Fibroblast of skin of left biceps (primary cell): Measurements from ENCODE around the gene RIT2.
A peak's percentile ranks its signal among the peaks of the same experiment; 100 is the strongest.

Experiments
- DNase-seq, 2 experiments: peaks; one replicate each; pipeline ENCODE4 v3.0.0-alpha.2; 2013; ENCODE audit warnings: low read depth in 2 of 2

RIT2 gene

GRCh38 chr18:43081396-43081795 lies 34.1 kb downstream of the RIT2 start:
- DNase-seq = no peak

GRCh38 chr18:43080671-43081070 lies 34.8 kb downstream of the RIT2 start:
- DNase-seq = no peak

- DNase-seq = no peak
Measured at GRCh38 chr18:43079422-43079821, 36.1 kb downstream of the RIT2 start.

GRCh38 chr18:43078478-43079092 lies 36.9 kb downstream of the RIT2 start:
- no peak for DNase-seq

GRCh38 chr18:43077510-43078308 lies 37.8 kb downstream of the RIT2 start:
- no peak for DNase-seq

GRCh38 chr18:43073771-43074170 lies 41.7 kb downstream of the RIT2 start:
- DNase-seq = no peak

- no peak for DNase-seq
Measured at GRCh38 chr18:43068781-43069180, 46.7 kb downstream of the RIT2 start.

GRCh38 chr18:43067570-43067969 lies 47.9 kb downstream of the RIT2 start:
- no peak for DNase-seq

- DNase-seq = no peak
Measured at GRCh38 chr18:43061816-43062215, 53.7 kb downstream of the RIT2 start.

- no peak for DNase-seq
Measured at GRCh38 chr18:43061318-43061717, 54.2 kb downstream of the RIT2 start.

GRCh38 chr18:43060020-43060419 lies 55.5 kb downstream of the RIT2 start:
- DNase-seq = no peak

GRCh38 chr18:43054815-43055519 lies 60.5 kb downstream of the RIT2 start:
- DNase-seq = no peak

- peak in 1 of 2 experiments; percentile 1 for DNase-seq
Measured at GRCh38 chr18:43049021-43049420, 66.5 kb downstream of the RIT2 start.

GRCh38 chr18:43046322-43046721 lies 69.2 kb downstream of the RIT2 start:
- DNase-seq = no peak

- no peak for DNase-seq
Measured at GRCh38 chr18:43043626-43044025, 71.9 kb downstream of the RIT2 start.

- DNase-seq = no peak
Measured at GRCh38 chr18:43040281-43040680, 75.2 kb downstream of the RIT2 start.

- DNase-seq = no peak
Measured at GRCh38 chr18:43034683-43035500, 80.6 kb downstream of the RIT2 start.

- DNase-seq = no peak
Measured at GRCh38 chr18:43031169-43031568, 84.3 kb downstream of the RIT2 start.

GRCh38 chr18:43029414-43029813 lies 86.1 kb downstream of the RIT2 start:
- DNase-seq = no peak

- DNase-seq = no peak
Measured at GRCh38 chr18:43022874-43023273, 92.6 kb downstream of the RIT2 start.

GRCh38 chr18:43017622-43018021 lies 97.9 kb downstream of the RIT2 start:
- no peak for DNase-seq

GRCh38 chr18:43013486-43013885 lies 102.0 kb downstream of the RIT2 start:
- DNase-seq = no peak
